Astrocyte (in vitro differentiated cells and primary cell): ENCODE measurements around the gene CRTC1. TPM values are rescaled to one million over a fixed set of nuclear protein-coding genes. Genes with fewer than 3 reads are reported as not detected.

ENCODE experiments used
- DNase-seq: peaks from one replicate; pipeline ENCODE4 v3.0.0-alpha.2; 2010; ENCODE audit warnings: low read depth
- FAIRE-seq: peaks from 2 replicates; lab custom pipeline; 2011; peaks lifted over from hg19 to GRCh38; lab: Jason Lieb, UNC
- H2AFZ ChIP-seq: 2 replicates; pipeline ENCODE4 v1.6.0; 2012; ENCODE audit warnings: low read depth, low read length, inconsistent platforms
- H3K27ac ChIP-seq: 2 replicates; pipeline ENCODE4 v1.5.1; 2011; ENCODE audit warnings: low read depth, low read length, inconsistent platforms
- H3K27me3 ChIP-seq: 2 replicates; pipeline ENCODE4 v1.6.0; 2011; ENCODE audit warnings: low read length, inconsistent platforms; ENCODE audit not compliant: insufficient read depth
- H3K36me3 ChIP-seq: 2 replicates; pipeline ENCODE4 v1.5.1; 2011; ENCODE audit warnings: low read length, inconsistent platforms; ENCODE audit not compliant: insufficient read depth
- H3K4me1 ChIP-seq: 2 replicates; pipeline ENCODE4 v1.5.1; 2011; ENCODE audit warnings: low read length, inconsistent platforms; ENCODE audit not compliant: insufficient read depth
- H3K4me2 ChIP-seq: 2 replicates; pipeline ENCODE4 v1.6.0; 2012; ENCODE audit warnings: low read length, inconsistent platforms
- H3K4me3 ChIP-seq: 2 replicates; pipeline ENCODE4 v1.5.1; 2011; ENCODE audit warnings: low read depth, mild to moderate bottlenecking, low read length, inconsistent platforms; ENCODE audit not compliant: insufficient read depth
- H3K79me2 ChIP-seq: 2 replicates; pipeline ENCODE4 v1.6.0; 2012; ENCODE audit warnings: mild to moderate bottlenecking, low read length, inconsistent platforms; ENCODE audit not compliant: insufficient read depth
- H3K9ac ChIP-seq: 2 replicates; pipeline ENCODE4 v1.6.0; 2012; ENCODE audit warnings: mild to moderate bottlenecking, low read length, inconsistent platforms
- H3K9me3 ChIP-seq: 2 replicates; pipeline ENCODE4 v1.5.1; 2012; ENCODE audit warnings: low read depth, mild to moderate bottlenecking, low read length, inconsistent platforms; ENCODE audit not compliant: insufficient read depth
- H4K20me1 ChIP-seq: 2 replicates; pipeline ENCODE4 v1.6.0; 2012; ENCODE audit warnings: low read length, inconsistent platforms; ENCODE audit not compliant: insufficient read depth
- H3K27ac Mint-ChIP-seq: one replicate; pipeline ENCODE4 v1.8.0; 2021; ENCODE audit warnings: mild to moderate bottlenecking, mixed read lengths; ENCODE audit not compliant: unreplicated experiment
- H3K27me3 Mint-ChIP-seq: one replicate; pipeline ENCODE4 v1.8.0; 2021; ENCODE audit warnings: low read depth, mixed read lengths; ENCODE audit not compliant: unreplicated experiment
- H3K36me3 Mint-ChIP-seq: one replicate; pipeline ENCODE4 v1.8.0; 2021; ENCODE audit warnings: low read depth, mixed read lengths; ENCODE audit not compliant: unreplicated experiment
- H3K4me1 Mint-ChIP-seq: one replicate; pipeline ENCODE4 v1.8.0; 2021; ENCODE audit warnings: low read depth, mixed read lengths; ENCODE audit not compliant: unreplicated experiment
- H3K4me3 Mint-ChIP-seq: one replicate; pipeline ENCODE4 v1.8.0; 2021; ENCODE audit warnings: mild to moderate bottlenecking, moderate library complexity, mixed read lengths; ENCODE audit not compliant: unreplicated experiment
- H3K9me3 Mint-ChIP-seq: one replicate; pipeline ENCODE4 v1.8.0; 2021; ENCODE audit warnings: mild to moderate bottlenecking, mixed read lengths; ENCODE audit not compliant: unreplicated experiment
- EZH2 ChIP-seq: IDR thresholded peaks from 2 replicates; pipeline ENCODE4 v1.6.1; 2012; ENCODE audit warnings: mild to moderate bottlenecking, low read length, inconsistent platforms; ENCODE audit not compliant: insufficient read depth
- total RNA-seq: library from RNA; stranded (reverse); gene quantifications from 2 replicates; pipeline ENCODE4 v1.2.1, GENCODE V29; 2021
- TF ChIP-seq, protein P1 (sequence below): IDR thresholded peaks from 2 replicates; pipeline ENCODE4 v1.5.1; 2011; ENCODE audit warnings: low read depth, mild to moderate bottlenecking, inconsistent platforms, low read length, moderate library complexity; ENCODE audit not compliant: insufficient read depth

The CRTC1 gene
- total RNA-seq, 1 donor from 2014 or later = 8.4 TPM

DNA sequence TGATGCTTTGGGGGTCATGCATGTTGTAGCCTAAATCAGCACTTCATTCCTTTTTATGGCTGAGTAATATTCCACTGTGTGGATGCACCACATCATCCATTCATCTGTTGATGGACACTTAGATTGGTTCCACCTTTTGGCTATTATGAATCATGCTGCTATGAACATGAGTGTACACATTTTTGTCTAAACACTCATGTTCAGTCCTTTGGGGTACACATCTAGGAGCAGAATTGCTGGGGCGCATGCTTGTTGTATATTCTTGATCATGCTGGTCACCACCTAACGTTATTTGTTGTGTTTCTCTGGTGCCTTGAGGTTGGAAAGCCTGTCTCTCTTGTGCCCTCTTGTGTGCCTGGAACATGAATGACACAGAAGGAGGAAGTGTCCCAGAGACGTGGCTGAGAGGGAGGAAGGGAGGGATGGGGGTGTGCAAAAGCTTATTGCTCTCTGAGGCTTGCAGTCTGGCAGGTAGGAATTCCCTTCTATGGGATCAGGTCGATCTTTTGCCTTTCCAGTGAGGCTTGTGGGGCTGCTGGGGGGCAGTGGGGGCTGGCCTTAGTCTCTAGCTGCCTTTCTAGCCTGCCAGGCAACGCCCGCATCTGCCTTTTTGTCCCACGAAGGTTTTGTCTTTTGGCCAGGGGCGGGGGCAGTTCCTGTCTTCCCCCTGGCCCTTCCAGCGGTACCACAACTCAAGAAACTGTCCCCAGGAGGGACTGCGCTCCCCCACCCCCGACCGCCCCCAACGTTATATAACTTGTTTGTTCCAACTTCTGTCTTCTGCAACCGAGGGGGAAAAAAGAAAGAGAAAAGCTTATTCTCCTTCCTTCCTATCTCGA is 39.1 kb upstream of the CRTC1 start:
- H3K4me1 ChIP-seq = peaks cover 19% of the 10 kb centered on the region
- peaks cover 6% of the 10 kb centered on the region for H3K9me3 ChIP-seq
- no peaks in the 10 kb centered on the region for H3K36me3 ChIP-seq
- peaks cover 10% of the 10 kb centered on the region for H3K36me3 Mint-ChIP-seq
- H3K27ac ChIP-seq = no peak overlapping the region
- H4K20me1 ChIP-seq = peaks cover 43% of the 10 kb centered on the region
- TF ChIP-seq, protein P1, sequence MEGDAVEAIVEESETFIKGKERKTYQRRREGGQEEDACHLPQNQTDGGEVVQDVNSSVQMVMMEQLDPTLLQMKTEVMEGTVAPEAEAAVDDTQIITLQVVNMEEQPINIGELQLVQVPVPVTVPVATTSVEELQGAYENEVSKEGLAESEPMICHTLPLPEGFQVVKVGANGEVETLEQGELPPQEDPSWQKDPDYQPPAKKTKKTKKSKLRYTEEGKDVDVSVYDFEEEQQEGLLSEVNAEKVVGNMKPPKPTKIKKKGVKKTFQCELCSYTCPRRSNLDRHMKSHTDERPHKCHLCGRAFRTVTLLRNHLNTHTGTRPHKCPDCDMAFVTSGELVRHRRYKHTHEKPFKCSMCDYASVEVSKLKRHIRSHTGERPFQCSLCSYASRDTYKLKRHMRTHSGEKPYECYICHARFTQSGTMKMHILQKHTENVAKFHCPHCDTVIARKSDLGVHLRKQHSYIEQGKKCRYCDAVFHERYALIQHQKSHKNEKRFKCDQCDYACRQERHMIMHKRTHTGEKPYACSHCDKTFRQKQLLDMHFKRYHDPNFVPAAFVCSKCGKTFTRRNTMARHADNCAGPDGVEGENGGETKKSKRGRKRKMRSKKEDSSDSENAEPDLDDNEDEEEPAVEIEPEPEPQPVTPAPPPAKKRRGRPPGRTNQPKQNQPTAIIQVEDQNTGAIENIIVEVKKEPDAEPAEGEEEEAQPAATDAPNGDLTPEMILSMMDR = no peak
- no peak for TF ChIP-seq EZH2
- H3K4me1 Mint-ChIP-seq = peaks cover 6% of the 10 kb centered on the region
- H3K27me3 Mint-ChIP-seq = peaks cover 13% of the 10 kb centered on the region
- DNase-seq (peak; percentile 30), FAIRE-seq (no peak)
- H2AFZ ChIP-seq = no peak overlapping the region
- no peak overlapping the region for H3K4me3 ChIP-seq
- H3K27me3 ChIP-seq = no peaks in the 10 kb centered on the region
- H3K79me2 ChIP-seq = peaks cover 12% of the 10 kb centered on the region
- no peak overlapping the region for H3K9ac ChIP-seq
- H3K4me2 ChIP-seq = peak overlapping the region; percentile 8
- no peak overlapping the region for H3K27ac Mint-ChIP-seq
- no peak overlapping the region for H3K4me3 Mint-ChIP-seq
- peaks cover 7% of the 10 kb centered on the region for H3K9me3 Mint-ChIP-seq

DNA sequence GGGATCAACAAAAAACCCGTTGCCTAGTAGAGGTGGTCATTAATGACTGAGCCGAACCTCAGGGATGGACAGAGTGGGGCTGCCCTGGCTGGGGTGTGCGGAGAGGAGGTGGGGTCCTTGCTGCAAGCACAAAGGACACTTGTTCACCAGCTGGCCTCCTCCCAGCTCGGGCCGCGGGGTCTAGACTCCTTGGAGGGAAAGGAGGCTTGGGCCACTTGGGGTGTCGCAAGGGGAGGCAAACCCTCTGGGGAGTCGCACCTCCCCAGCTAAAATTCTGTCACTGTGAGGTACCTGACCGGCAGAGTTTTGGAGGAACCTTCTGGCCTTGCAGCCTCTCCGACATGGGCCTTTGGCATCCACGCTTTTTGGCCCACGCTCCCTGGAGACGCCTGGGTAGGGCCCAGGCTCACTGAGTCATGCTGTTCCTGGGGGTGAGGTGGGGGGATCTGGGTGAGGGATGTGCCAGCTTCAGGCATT is 38.4 kb upstream of the CRTC1 start:
- peaks cover 13% of the 10 kb centered on the region for H3K27me3 Mint-ChIP-seq
- Histone ChIP-seq H3K9me3 (peaks cover 6% of the 10 kb centered on the region), H3K27me3 (no peaks in the 10 kb centered on the region), H3K4me3 (no peak overlapping the region), H3K27ac (no peak overlapping the region), H3K9ac (no peak overlapping the region), H3K36me3 (no peaks in the 10 kb centered on the region), H3K4me1 (peaks cover 25% of the 10 kb centered on the region), H3K4me2 (peak overlapping the region; percentile 8), H2AFZ (no peak overlapping the region), H4K20me1 (peaks cover 49% of the 10 kb centered on the region), H3K79me2 (peaks cover 10% of the 10 kb centered on the region)
- DNase-seq (no peak), FAIRE-seq (no peak)
- peaks cover 7% of the 10 kb centered on the region for H3K9me3 Mint-ChIP-seq
- peaks cover 11% of the 10 kb centered on the region for H3K4me1 Mint-ChIP-seq
- H3K4me3 Mint-ChIP-seq = no peak overlapping the region
- peaks cover 11% of the 10 kb centered on the region for H3K36me3 Mint-ChIP-seq
- no peak for TF ChIP-seq EZH2
- TF ChIP-seq, protein P1 = no peak
- H3K27ac Mint-ChIP-seq = no peak overlapping the region
